WTC11 (cell line): Measurements from ENCODE around the gene GNG11. TPM values are rescaled to one million over a fixed set of nuclear protein-coding genes. Genes with fewer than 3 reads are reported as not detected.

Experiments
- ATAC-seq: fragments of 200-7000 bp; cut with Tn5 transposase; 2 replicates; pipeline ENCODE4 v1.10.0; 2021; ENCODE audit warnings: mild to moderate bottlenecking, moderate library complexity
- CTCF ChIA-PET: fragments of 300-600 bp; sonication (Branson Sonifier 250); formaldehyde crosslinking; loops from one replicate; lab custom pipeline; 2021; ENCODE audit warnings: antibody characterized with exemption; lab: Charles Lee
- POLR2A ChIA-PET: fragments of 350-600 bp; sonication (Branson Sonifier 250); formaldehyde crosslinking; loops from one replicate; lab custom pipeline; 2021; ENCODE audit warnings: antibody characterized with exemption; lab: Charles Lee
- DNase-seq: peaks from one replicate; pipeline ENCODE4 v3.0.0; 2021; ENCODE audit warnings: low spot score
- H3K27ac Mint-ChIP-seq: 2 replicates; pipeline ENCODE4 v1.8.0; 2021; ENCODE audit warnings: mixed read lengths
- H3K27me3 Mint-ChIP-seq: 2 replicates; pipeline ENCODE4 v1.8.0; 2021; ENCODE audit warnings: low read depth, mild to moderate bottlenecking, moderate library complexity, mixed read lengths
- H3K36me3 Mint-ChIP-seq: 2 replicates; pipeline ENCODE4 v1.8.0; 2021; ENCODE audit warnings: mixed read lengths
- H3K4me1 Mint-ChIP-seq: 2 replicates; pipeline ENCODE4 v1.8.0; 2022; ENCODE audit warnings: mixed read lengths
- H3K4me3 Mint-ChIP-seq: 2 replicates; pipeline ENCODE4 v1.8.0; 2021; ENCODE audit warnings: mild to moderate bottlenecking, moderate library complexity, mixed read lengths
- H3K9me3 Mint-ChIP-seq: 2 replicates; pipeline ENCODE4 v1.8.0; 2021; ENCODE audit warnings: mixed read lengths
- ESRRA ChIP-seq: sonication (generic); formaldehyde crosslinking; IDR thresholded peaks from 2 replicates; pipeline ENCODE4 v1.8.1; 2022; ENCODE audit warnings: mild to moderate bottlenecking, missing genetic modification reagents, borderline replicate concordance
- ETV6 ChIP-seq: sonication (generic); formaldehyde crosslinking; IDR thresholded peaks from 2 replicates; pipeline ENCODE4 v1.8.1; 2022; ENCODE audit warnings: mild to moderate bottlenecking, missing genetic modification reagents
- FOXJ3 ChIP-seq: sonication (generic); formaldehyde crosslinking; IDR thresholded peaks from 2 replicates; pipeline ENCODE4 v1.9.0; 2021; ENCODE audit warnings: missing genetic modification reagents, mild to moderate bottlenecking, borderline replicate concordance
- GABPB1 ChIP-seq: sonication (generic); formaldehyde crosslinking; IDR thresholded peaks from 2 replicates; pipeline ENCODE4 v1.8.1; 2023; ENCODE audit warnings: mild to moderate bottlenecking, missing genetic modification reagents
- JUN ChIP-seq: sonication (generic); formaldehyde crosslinking; IDR thresholded peaks from 2 replicates; pipeline ENCODE4 v1.8.0; 2023; ENCODE audit warnings: mild to moderate bottlenecking, missing genetic modification reagents
- NFATC4 ChIP-seq: fragments of 250-450 bp; sonication (Bioruptor Pico); IDR thresholded peaks from 2 replicates; pipeline ENCODE4 v1.9.0; 2021; ENCODE audit warnings: mild to moderate bottlenecking
- NR2C2 ChIP-seq: sonication (generic); formaldehyde crosslinking; IDR thresholded peaks from 2 replicates; pipeline ENCODE4 v1.8.0; 2022; ENCODE audit warnings: mild to moderate bottlenecking, missing genetic modification reagents
- SP1 ChIP-seq: sonication (generic); formaldehyde crosslinking; conservative IDR thresholded peaks from 2 replicates; pipeline ENCODE4 v1.8.1; 2022; ENCODE audit warnings: missing genetic modification reagents
- TEAD1 ChIP-seq: sonication (generic); formaldehyde crosslinking; IDR thresholded peaks from 2 replicates; pipeline ENCODE4 v1.8.0; 2022; ENCODE audit warnings: mild to moderate bottlenecking, missing genetic modification reagents
- ZBTB21 ChIP-seq: sonication (generic); formaldehyde crosslinking; IDR thresholded peaks from 2 replicates; pipeline ENCODE4 v1.8.1; 2023; ENCODE audit warnings: mild to moderate bottlenecking, missing genetic modification reagents, borderline replicate concordance
- ZNF219 ChIP-seq: sonication (generic); formaldehyde crosslinking; IDR thresholded peaks from 2 replicates; pipeline ENCODE4 v1.8.0; 2023; ENCODE audit warnings: missing genetic modification reagents, mild to moderate bottlenecking, borderline replicate concordance
- total RNA-seq: library from RNA; stranded (reverse); gene quantifications from 3 replicates; pipeline ENCODE4 v1.2.3, GENCODE V29; 2021
- TF ChIP-seq, protein P1 (sequence below): fragments of 250-450 bp; sonication (Bioruptor Pico); conservative IDR thresholded peaks from 2 replicates; pipeline ENCODE4 v1.9.0; 2021; ENCODE audit warnings: mild to moderate bottlenecking
- TF ChIP-seq, protein P2 (sequence below): fragments of 250-450 bp; sonication (Bioruptor Pico); IDR thresholded peaks from 2 replicates; pipeline ENCODE4 v1.9.0; 2021; ENCODE audit warnings: mild to moderate bottlenecking
- TF ChIP-seq, protein P3 (sequence below): fragments of 200-600 bp; IDR thresholded peaks from 2 replicates; pipeline ENCODE4 v1.8.0; 2022; ENCODE audit warnings: antibody characterized with exemption
- TF ChIP-seq, protein P4 (sequence below): sonication (generic); formaldehyde crosslinking; IDR thresholded peaks from 2 replicates; pipeline ENCODE4 v1.8.1; 2023; ENCODE audit warnings: mild to moderate bottlenecking, missing genetic modification reagents

The GNG11 gene
- total RNA-seq, 1 experiment from 2014 or later, result 1.7 TPM

DNA sequence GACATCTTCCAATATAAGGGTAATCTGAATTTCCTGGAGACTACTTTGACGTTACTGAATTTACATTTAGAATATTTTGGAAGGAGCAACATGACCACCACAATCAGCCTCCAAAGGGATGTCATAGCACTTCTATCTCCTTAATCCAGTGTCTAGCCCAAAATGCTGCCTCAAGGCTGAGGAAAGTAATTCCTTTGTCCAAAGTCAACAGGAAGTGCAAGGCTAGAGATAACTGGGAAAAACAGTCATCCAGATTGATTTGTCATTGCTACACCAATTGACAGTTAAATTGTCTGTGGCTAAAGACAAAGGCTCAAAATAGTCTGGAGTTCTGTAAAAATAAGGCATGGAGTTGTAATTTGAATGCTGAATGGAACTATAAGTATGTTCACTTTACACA, 27.1 kb upstream of the GNG11 start (continued):
- TF ChIP-seq, protein P1, sequence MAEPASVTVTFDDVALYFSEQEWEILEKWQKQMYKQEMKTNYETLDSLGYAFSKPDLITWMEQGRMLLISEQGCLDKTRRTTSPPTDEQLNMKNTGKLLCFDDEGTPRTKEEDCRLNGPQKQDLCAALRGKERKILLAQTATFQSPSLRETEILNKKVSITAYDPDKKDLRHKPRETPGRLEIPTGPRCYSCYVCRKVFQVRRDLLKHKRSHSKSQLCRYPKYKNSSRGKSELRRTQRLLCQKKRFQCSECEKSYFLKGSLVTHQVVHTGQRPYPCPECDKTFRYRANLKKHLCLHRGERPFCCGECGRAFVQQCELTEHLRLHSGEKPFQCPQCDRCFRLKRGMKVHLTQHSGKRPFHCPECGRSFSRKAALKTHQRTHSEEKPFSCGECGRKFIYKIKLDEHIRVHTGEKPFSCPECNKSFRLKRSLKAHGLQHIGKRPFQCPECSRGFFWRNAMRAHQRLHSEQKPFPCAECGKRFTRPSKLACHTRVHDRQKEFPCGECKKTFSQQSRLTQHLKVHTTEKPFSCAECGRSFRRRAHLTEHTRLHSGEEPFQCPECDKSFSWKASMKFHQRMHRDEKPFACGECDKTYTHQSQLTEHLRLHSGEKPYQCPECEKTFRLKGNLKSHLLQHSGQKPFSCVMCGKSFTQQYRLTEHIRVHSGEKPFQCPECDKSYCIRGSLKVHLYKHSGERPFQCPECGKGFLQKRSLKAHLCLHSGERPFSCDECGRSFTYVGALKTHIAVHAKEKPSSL (CRISPR knock-in tag), result no peak
- no peak for TF ChIP-seq SP1 (CRISPR knock-in tag)

DNA sequence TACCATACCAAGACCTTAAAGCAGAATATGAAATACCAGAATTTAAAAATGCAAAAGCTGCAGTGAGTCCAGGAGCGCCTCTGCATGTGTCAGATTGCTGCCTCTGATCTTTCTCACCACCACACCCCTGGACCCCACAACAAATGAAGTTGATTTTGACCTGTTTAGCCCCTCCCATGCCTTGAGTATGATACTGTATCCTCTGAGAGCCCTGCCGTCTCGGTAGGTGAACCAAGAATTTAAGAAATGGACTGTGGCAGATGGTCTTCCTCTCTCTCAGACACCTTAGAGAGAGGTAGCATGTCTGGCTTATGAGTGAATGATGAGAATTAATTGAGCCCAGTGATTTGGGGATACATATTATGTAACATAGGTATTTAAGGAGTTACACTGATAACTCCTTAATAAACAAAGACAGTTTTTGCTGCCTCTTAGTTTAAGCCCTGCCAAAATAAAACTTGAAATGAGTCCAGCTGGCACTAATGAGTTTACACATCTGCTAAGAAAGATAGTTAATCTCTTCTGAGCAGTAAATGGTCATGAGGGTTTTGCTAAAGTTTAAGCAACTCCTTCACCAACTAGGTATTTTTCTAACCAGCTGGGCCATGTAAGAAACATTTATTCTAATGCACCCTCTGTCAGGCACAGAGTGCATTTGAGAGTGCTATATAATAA, 26.4 kb upstream of the GNG11 start:
- TF ChIP-seq, protein P2, sequence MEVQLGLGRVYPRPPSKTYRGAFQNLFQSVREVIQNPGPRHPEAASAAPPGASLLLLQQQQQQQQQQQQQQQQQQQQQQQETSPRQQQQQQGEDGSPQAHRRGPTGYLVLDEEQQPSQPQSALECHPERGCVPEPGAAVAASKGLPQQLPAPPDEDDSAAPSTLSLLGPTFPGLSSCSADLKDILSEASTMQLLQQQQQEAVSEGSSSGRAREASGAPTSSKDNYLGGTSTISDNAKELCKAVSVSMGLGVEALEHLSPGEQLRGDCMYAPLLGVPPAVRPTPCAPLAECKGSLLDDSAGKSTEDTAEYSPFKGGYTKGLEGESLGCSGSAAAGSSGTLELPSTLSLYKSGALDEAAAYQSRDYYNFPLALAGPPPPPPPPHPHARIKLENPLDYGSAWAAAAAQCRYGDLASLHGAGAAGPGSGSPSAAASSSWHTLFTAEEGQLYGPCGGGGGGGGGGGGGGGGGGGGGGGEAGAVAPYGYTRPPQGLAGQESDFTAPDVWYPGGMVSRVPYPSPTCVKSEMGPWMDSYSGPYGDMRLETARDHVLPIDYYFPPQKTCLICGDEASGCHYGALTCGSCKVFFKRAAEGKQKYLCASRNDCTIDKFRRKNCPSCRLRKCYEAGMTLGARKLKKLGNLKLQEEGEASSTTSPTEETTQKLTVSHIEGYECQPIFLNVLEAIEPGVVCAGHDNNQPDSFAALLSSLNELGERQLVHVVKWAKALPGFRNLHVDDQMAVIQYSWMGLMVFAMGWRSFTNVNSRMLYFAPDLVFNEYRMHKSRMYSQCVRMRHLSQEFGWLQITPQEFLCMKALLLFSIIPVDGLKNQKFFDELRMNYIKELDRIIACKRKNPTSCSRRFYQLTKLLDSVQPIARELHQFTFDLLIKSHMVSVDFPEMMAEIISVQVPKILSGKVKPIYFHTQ (CRISPR knock-in tag), result no peak
- no peak for ATAC-seq
- H3K27ac Mint-ChIP-seq, result no peak overlapping the region
- POLR2A ChIA-PET, result no interaction called here
- no peaks in the 10 kb centered on the region for H3K9me3 Mint-ChIP-seq
- CTCF ChIA-PET, result no interaction called here
- H3K27me3 Mint-ChIP-seq, result peaks cover 21% of the 10 kb centered on the region
- H3K36me3 Mint-ChIP-seq, result no peaks in the 10 kb centered on the region
- H3K4me3 Mint-ChIP-seq, result no peak overlapping the region
- no peaks in the 10 kb centered on the region for H3K4me1 Mint-ChIP-seq
- no peak for DNase-seq

DNA sequence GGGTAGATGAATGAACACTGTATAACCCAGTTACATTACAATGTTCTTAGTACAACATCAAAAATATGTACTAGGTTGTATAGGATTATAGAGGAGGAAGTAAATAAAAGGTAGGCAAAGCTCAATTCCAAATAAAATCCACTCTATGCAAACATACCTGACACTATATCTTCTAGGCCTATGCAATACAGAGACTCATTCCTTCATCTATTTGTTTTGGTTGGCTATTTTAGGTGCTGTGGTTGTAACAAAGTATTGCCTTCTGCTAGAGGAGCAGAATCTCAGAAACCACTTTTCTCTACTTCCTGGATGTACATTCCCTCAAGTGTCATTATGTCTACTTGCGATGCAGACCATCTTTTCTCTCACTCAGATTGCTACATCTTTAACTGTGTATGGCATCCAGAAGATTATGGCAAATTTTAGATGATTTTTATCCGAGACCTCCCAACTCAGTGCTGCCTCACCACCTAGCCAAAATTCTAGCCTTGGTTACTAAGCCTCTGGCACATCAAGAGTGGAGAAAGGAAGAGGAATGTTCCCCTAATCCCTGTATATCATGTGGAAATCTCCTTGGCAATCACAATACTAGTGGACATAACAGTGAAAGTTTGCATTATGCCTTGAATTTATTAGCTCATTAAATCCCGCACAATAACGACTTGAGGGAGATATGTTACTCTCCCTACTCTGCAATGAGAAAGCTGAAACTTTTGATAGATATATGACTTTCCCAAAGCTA, 25.5 kb upstream of the GNG11 start:
- CTCF ChIA-PET, result no interaction called here
- POLR2A ChIA-PET, result no interaction called here
- H3K27me3 Mint-ChIP-seq, result peaks cover 16% of the 10 kb centered on the region
- no peak for TF ChIP-seq NR2C2 (CRISPR knock-in tag)
- no peak overlapping the region for H3K27ac Mint-ChIP-seq
- DNase-seq (no peak), ATAC-seq (no peak)
- H3K9me3 Mint-ChIP-seq, result no peaks in the 10 kb centered on the region
- no peaks in the 10 kb centered on the region for H3K4me1 Mint-ChIP-seq
- H3K4me3 Mint-ChIP-seq, result no peak overlapping the region
- H3K36me3 Mint-ChIP-seq, result no peaks in the 10 kb centered on the region

DNA sequence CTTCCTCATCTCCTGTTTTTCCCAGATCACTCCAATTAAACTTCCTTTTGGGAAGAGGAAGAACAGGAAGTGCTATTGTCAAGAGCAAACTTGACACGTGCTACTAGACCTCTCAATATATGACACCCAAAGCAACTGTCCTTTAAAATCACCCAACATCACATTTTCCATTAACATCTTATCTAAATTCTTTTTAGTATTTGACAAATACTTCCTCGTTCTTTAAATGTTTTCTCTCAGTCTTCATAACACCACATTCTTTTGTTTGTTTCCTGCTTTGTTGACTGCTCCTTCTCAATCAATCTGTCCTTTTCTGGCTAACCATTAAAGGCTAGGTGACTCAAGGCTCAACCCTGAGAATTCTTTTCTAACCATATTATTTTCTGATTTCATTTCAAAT, 23.9 kb upstream of the GNG11 start:
- CTCF ChIA-PET, result interaction anchor here (0.9 kb wide), 1 partner anchor 297 kb away, joined by 4 read pairs; no protein-coding TSS in a partner anchor
- no peaks in the 10 kb centered on the region for H3K36me3 Mint-ChIP-seq
- no peak for TF ChIP-seq ZBTB21 (CRISPR knock-in tag)
- no peak for TF ChIP-seq ESRRA (CRISPR knock-in tag)
- TF ChIP-seq NFATC4 (CRISPR knock-in tag), result no peak
- no peak for TF ChIP-seq FOXJ3 (CRISPR knock-in tag)
- no peak for TF ChIP-seq GABPB1
- no peak for TF ChIP-seq ETV6
- TF ChIP-seq, protein P3, sequence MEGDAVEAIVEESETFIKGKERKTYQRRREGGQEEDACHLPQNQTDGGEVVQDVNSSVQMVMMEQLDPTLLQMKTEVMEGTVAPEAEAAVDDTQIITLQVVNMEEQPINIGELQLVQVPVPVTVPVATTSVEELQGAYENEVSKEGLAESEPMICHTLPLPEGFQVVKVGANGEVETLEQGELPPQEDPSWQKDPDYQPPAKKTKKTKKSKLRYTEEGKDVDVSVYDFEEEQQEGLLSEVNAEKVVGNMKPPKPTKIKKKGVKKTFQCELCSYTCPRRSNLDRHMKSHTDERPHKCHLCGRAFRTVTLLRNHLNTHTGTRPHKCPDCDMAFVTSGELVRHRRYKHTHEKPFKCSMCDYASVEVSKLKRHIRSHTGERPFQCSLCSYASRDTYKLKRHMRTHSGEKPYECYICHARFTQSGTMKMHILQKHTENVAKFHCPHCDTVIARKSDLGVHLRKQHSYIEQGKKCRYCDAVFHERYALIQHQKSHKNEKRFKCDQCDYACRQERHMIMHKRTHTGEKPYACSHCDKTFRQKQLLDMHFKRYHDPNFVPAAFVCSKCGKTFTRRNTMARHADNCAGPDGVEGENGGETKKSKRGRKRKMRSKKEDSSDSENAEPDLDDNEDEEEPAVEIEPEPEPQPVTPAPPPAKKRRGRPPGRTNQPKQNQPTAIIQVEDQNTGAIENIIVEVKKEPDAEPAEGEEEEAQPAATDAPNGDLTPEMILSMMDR, result no peak
- TF ChIP-seq TEAD1 (CRISPR knock-in tag), result no peak
- TF ChIP-seq JUN, result no peak
- no peak for TF ChIP-seq ZNF219 (CRISPR knock-in tag)
- TF ChIP-seq, protein P4, sequence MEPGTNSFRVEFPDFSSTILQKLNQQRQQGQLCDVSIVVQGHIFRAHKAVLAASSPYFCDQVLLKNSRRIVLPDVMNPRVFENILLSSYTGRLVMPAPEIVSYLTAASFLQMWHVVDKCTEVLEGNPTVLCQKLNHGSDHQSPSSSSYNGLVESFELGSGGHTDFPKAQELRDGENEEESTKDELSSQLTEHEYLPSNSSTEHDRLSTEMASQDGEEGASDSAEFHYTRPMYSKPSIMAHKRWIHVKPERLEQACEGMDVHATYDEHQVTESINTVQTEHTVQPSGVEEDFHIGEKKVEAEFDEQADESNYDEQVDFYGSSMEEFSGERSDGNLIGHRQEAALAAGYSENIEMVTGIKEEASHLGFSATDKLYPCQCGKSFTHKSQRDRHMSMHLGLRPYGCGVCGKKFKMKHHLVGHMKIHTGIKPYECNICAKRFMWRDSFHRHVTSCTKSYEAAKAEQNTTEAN (CRISPR knock-in tag), result no peak
- TF ChIP-seq, all 79 proteins: peak for 0
- Mint-ChIP-seq H3K27ac (no peak overlapping the region), H3K4me1 (no peaks in the 10 kb centered on the region), H3K27me3 (peaks cover 1% of the 10 kb centered on the region; the same call in 1 of the 2 replicates), H3K9me3 (no peaks in the 10 kb centered on the region), H3K4me3 (no peak overlapping the region)
- ATAC-seq (no peak), DNase-seq (no peak)
- POLR2A ChIA-PET, result no interaction called here
